Vagina (tissue), 2 donors: ENCODE results near the gene F12.

ENCODE experiments used
- POLR2A ChIP-seq, 2 donors: fragments of 450-650 bp; IDR thresholded peaks; one replicate each; pipeline ENCODE4 v1.6.1; 2017; ENCODE audit warnings: antibody characterized with exemption in 2 of 2, mild to moderate bottlenecking in 2 of 2, moderate library complexity in 2 of 2
- POLR2AphosphoS5 ChIP-seq, 2 donors: sonication (generic); formaldehyde crosslinking; IDR thresholded peaks; one replicate each; pipeline ENCODE4 v1.9.0; 2017; ENCODE audit warnings: antibody characterized with exemption in 2 of 2, mild to moderate bottlenecking in 2 of 2, low read depth in 1 of 2; ENCODE audit not compliant: insufficient read depth in 1 of 2
- TF ChIP-seq, protein P1 (sequence below), 3 experiments: fragments of 450-650 bp in 2 of 3; fragments of 200-600 bp in 1 of 3; sonication (generic) in 1 of 3; IDR thresholded peaks; one replicate each; pipeline ENCODE4 v1.5.1; 2017 to 2019; ENCODE audit warnings: antibody characterized with exemption in 3 of 3, mild to moderate bottlenecking in 2 of 3, moderate library complexity in 2 of 3

DNA sequence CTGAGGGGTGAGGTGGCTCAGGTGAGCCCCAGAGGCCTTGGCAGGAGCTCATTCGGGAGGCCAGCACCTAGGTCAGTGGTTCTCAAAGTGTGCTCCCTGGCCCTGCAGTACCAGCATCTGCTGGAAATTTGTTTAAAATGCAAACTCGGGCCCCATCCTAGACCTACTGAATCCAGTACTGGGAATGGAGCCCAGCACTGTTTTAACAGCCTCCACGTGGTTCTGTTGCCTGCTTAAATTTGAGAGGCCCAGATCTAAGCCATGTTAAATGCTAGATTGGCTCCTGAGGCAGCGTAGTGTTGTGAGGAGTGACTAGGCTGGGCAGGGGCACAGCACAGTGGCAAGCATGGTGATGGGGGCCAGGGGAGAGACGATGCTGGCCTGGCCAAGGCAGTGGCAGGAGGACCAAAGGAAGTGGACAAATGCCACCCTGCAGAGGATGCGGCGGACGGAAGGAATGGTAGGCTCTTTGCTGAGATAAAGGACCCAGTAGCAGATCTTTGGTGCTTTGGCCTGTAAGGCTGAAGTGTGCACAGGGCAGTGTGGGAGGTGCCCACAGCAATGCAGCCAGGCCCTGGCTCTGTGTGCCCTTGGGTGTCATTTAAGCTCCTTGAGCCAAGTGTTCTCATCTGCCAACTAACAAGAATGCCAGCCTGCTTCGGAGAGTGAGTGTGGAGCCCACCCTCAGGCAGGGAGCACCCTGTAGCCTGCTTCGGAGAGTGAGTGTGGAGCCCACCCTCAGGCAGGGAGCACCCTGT lies 41.5 kb upstream of the F12 start:
- TF ChIP-seq, protein P1, sequence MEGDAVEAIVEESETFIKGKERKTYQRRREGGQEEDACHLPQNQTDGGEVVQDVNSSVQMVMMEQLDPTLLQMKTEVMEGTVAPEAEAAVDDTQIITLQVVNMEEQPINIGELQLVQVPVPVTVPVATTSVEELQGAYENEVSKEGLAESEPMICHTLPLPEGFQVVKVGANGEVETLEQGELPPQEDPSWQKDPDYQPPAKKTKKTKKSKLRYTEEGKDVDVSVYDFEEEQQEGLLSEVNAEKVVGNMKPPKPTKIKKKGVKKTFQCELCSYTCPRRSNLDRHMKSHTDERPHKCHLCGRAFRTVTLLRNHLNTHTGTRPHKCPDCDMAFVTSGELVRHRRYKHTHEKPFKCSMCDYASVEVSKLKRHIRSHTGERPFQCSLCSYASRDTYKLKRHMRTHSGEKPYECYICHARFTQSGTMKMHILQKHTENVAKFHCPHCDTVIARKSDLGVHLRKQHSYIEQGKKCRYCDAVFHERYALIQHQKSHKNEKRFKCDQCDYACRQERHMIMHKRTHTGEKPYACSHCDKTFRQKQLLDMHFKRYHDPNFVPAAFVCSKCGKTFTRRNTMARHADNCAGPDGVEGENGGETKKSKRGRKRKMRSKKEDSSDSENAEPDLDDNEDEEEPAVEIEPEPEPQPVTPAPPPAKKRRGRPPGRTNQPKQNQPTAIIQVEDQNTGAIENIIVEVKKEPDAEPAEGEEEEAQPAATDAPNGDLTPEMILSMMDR (IDR thresholded peaks at IDR 0.05): no peak
- TF ChIP-seq POLR2A (IDR thresholded peaks at IDR 0.05): no peak
- no peak for TF ChIP-seq POLR2AphosphoS5 (IDR thresholded peaks at IDR 0.05; ENCODE audit: insufficient read depth in 1 of 2, low read depth in 1 of 2)
